Stimulated activated CD8-positive, alpha-beta memory T cell treated with anti-CD3 and anti-CD28 coated beads, Interleukin-7, amount 100 ng/mL, for 4 hours (primary cell): ENCODE measurements around the gene CCL20.
"Not testable (repeated sequence)": the region's sequence is repeated elsewhere in the genome, so short reads cannot be mapped to it uniquely, and the experiment has no call there.

Experiments used
- DNase-seq, 2 donors: peaks; one replicate each; pipeline ENCODE4 v3.0.0-alpha.2; 2020; ENCODE audit warnings: low read depth in 2 of 2

Gene CCL20

DNA sequence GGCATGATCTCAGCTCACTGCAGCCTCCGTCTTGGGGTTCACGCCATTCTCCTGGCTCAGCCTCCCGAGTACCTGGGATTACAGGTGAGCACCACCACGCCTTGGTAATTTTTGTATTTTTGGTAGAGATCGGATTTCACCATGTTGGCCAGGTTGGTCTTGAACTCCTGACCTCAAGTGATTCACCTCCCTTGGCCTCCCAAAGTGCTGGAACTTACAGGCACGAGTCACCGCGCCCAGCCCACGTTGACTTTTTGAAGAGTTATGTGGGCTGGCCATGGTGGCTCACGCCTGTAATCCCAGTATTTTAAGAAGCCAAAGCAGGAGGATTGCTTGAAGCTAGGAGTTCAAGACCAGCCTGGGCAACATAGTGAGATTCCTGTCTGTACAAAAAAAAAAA, 20.8 kb downstream of the CCL20 start:
- no peak for DNase-seq

DNA sequence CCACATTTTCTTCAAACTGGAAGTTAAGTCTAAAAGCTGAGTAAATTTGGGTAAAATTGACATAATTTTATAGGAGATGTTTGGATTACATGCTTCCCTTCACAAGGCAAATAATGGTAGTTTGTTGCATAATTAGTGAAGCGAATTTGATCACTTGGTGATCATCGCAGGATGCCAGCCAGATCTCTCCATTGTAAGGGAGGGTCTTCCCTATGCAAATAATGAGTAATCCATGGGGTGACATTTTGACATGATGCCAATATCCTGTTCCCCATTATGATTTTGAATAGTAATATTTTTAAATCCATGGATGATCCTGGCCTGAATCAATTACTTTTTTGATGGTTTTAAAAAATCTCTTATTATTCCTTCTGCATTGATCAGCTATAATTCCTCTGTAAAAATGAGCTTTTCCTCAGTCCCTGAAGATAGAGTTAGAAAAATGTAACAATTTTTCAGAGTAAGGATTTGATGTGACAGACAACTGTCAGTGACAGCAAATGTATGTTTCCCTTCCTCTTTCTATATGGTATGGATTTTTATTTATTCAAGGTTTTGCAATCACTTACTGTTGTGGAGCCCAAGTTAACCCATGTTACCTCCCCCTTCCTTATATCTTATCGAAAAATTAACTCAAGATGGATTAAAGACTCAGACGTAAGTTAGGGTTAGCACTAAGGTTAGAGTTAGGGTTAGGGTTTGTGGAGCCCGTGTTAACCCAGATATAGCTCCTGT, 21.4 kb downstream of the CCL20 start:
- no peak for DNase-seq

DNA sequence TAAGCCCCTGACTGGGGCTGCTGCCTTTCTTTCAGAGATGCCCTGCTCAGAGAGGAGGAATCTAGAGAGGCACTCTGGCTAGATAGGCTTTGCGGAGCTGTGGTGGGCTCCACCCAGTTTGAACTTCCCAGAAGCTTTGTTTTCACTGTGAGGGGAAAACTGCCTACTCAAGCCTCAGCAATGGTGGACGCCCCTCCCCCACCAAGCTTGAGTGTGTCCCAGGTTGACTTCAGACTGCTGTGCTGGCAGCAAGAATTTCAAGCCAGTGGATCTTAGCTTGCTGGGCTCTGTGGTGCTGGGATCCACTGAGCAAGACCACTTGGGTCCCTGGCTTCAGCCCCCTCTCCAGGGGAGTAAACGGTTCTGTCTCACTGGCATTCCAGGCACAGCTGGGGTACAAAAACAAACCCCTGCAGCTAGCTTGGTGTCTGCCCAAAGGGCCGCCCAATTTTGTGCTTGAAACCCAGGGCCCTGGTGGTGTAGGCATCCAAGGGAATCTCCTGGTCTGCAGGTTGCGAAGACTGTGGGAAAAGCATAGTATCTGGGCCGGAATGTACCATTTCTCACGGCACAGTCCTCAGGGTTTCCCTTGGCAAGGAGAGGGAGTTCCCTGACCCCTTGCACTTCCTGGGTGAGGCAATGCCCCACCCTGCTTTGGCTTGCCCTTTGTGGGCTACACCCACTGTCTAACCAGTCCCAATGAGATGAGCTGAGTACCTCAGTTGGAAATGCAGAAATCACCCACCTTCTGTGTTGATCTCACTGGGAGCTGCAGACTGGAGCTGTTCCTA, 25.9 kb downstream of the CCL20 start:
- DNase-seq: not testable (repeated sequence)

DNA sequence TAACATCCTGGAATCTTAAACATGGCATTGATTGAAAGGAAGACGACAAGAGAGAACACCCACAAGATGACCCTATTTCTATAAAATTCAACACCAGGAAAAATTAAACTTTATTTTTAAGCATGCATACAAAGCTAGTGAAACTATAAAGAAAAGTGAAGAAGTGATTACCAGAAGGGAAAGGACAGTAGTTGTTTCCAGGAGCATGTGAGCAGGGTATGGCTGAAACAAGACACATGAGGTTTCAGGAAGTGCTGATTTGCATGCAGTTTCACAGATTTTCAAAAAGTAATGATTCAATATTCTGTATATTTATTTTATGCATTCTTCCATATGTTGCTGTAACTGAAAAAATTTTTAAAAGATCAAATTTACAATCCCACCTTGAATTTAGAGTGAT, 33.2 kb downstream of the CCL20 start:
- no peak for DNase-seq

DNA sequence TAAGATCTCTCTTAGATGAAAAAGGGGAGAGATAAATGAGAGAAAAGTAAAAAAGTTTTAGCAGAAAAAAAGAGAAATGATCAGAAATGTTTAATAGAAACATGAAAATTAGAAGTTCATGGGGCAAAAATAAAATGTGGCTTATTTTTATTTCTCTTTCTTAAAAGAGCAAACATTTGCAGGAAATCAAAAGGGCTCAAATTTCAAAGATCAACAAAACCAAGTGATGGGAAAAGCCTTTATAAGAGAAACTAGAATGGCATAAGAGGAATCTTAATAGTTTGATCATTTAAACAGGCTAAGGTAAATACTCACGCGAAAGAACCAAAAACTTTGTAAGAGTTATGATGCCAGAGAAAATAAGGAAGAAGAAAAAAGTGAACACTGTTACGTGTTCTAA, 34.5 kb downstream of the CCL20 start:
- DNase-seq: no peak

DNA sequence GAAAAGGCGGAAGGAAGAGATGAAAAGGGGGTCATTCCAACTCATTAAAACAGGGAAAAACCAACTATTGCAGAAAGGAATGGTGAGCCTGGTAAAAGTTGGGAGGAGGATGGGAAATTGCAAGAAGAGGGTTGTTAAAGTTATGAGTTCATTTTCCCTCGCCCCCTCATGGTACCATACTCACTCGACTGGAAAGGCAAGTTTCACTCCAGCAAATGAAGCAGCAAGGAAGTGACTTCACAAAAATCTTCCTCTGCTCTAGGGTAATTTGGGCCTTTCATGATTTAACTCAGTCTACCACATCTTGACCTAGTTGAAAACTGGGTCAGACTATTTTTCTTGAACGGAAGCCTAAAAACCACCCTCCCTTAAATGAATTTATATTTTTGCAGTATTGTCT, 34.9 kb downstream of the CCL20 start:
- no peak for DNase-seq

DNA sequence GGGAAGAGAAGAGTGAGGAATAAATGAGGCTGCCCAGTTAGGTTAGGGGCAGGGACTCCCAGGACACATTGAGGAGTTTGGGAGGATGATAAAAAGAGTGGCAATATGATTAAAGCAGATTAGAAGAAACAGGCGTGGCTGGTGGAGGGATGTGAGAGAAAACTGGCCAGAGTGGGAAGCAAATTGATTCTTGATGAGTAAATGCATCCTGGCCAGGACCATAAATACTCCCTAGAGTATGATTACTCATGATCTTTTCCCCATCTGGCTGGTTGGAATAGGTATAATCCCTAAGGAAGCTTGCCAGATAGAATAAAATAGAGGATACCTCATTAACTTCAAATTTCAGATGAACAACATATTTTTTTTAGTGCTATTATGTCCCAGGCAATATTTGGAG, 36.3 kb downstream of the CCL20 start:
- DNase-seq: no peak

DNA sequence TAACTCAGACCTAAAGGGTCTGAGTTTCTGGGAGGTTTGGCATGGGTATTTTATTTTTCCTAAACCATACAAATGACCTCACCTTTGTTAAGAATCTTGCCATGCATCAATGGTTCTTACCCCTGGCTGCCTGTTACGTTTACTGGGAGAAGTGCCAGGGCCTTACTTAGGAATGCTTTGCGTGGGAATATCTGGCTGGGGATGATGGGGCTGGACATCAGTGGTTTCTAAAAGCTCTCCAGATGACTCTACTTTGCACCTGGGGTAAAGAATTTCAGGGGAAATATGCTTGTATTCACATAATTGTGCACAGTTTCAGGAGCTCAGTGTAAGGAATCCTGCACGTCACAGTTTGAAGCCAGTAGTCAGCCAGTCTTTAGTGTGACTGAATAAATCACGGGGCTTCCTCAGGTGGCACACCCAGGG, 39.6 kb downstream of the CCL20 start:
- DNase-seq: no peak

- no peak for DNase-seq
Measured at GRCh38 chr2:227853765-227854271, 40.2 kb downstream of the CCL20 start.

DNA sequence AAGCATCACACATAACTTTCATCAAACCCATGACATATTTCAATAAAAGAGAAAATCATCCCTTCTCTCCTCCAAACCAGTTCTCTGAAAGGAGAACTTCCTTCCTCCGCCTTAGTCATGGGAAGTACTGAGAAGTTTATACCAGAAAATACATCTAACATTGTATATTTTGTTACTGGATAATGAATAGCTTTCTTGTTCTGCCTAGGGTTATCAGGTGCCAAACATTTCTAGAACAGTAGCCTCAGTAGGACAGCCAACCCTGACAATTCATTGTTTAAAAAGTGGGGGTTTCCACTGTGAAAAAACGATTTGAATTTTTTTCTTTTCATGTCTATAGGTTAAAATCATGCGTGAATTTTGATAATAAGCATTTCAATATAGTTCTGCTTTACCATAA, 41.8 kb downstream of the CCL20 start:
- DNase-seq: no peak

GRCh38 chr2:227856697-227857096, 43.1 kb downstream of the CCL20 start:
- no peak for DNase-seq

DNA sequence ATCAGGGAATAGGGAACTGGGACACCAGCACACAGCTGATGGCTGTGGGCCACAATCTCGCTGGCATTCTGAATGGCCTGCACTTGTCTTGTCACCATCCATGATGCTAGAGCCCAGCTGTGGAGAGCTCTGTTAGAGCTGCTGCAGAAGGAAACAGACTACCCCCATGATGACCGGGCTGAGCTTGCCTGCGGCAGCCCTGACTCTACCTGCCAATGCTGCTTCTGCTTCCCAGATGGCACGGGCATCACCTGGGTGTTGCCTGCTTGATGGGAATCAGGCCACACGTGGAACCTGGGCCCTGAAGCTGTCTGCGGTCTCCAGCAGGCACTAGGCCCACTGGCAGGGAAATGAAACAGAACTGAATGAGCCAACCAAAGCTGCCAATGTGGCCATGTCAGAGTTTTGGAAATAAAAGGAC, 46.6 kb downstream of the CCL20 start:
- no peak for DNase-seq

DNA sequence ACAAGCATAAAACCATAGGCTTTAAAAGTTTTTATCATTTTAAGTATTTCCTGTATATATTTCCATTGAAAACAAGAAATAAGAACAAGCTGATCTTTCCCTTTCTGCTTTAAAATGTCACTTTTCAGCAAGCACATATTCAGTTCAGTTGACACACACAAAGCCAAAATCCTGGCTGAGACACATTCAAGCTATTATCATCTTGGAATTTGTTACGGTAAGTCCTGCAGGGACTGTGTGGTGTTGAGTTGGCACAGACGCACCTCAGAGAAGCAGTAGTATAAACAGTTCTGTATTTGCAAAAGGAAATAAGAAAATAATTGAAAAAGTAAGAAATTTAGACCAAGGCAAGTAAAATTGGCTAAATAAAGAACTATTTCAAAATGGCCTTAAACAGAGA, 47.4 kb downstream of the CCL20 start:
- no peak for DNase-seq

GRCh38 chr2:227862227-227862740, 48.6 kb downstream of the CCL20 start:
- DNase-seq: no peak

- no peak for DNase-seq
Measured at GRCh38 chr2:227862741-227863588, 49.3 kb downstream of the CCL20 start.

- DNase-seq: no peak
Measured at GRCh38 chr2:227864161-227864756, 50.6 kb downstream of the CCL20 start.

DNA sequence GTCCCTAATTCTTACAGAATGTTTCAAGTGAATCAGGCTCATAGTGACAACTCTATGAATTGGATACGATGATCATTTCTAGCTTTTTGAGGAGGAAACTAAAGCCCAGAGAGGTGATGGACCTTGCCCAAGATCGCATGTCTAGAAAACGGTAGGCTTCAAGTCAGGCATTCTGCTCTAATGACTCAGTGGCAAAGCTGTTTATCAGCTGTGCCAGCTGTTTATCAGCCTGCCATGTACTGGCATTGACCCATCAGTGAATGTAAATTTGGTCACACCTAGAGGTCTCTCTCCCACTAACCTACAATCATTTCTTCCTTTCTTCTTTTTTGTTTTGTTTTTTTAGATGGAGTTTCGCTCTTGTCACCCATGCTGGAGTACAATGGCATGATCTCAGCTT, 51.6 kb downstream of the CCL20 start:
- DNase-seq: no peak
